HepG2 (cell line): ENCODE results near the gene MFSD11. TPM values are rescaled to one million over a fixed set of nuclear protein-coding genes. Genes with fewer than 3 reads are reported as not detected.
"Not testable (repeated sequence)": the region's sequence is repeated elsewhere in the genome, so short reads cannot be mapped to it uniquely, and the experiment has no call there.

Source experiments
- ATAC-seq: fragments of 200-7000 bp; cut with Tn5 transposase; 3 replicates; pipeline ENCODE4 v1.9.1; 2020; ENCODE audit warnings: mild to moderate bottlenecking, moderate library complexity
- BruUV-seq: library from RNA; stranded (reverse); fragments of 400-500 nt; replicated peaks from 2 replicates; lab custom pipeline; 2021; lab: Mats Ljungman, UMichigan
- CTCF ChIA-PET: fragments of 300-600 bp; formaldehyde crosslinking; extraction: SDS; loops from one replicate; lab custom pipeline; 2021; ENCODE audit warnings: low total read pairs, inconsistent platforms, low intra/inter-chr PET ratio; lab: Yijun Ruan, JAX
- POLR2A ChIA-PET: fragments of 350-600 bp; sonication (Branson Sonifier 250); formaldehyde crosslinking; loops from one replicate; lab custom pipeline; 2020; ENCODE audit warnings: antibody characterized with exemption, inconsistent platforms; lab: Yijun Ruan, JAX
- DNase-seq: peaks from one replicate; pipeline ENCODE4 v3.0.0-alpha.2; 2015; ENCODE audit warnings: low spot score
- FAIRE-seq: peaks from 3 replicates; lab custom pipeline; 2011; peaks lifted over from hg19 to GRCh38; lab: Jason Lieb, UNC
- H2AFZ ChIP-seq: one replicate; pipeline ENCODE4 v1.6.1; 2011; ENCODE audit warnings: low read length, inconsistent platforms
- H3K27ac ChIP-seq: fragments of 300-600 bp; 3 replicates; pipeline ENCODE4 v1.8.0; 2011; ENCODE audit warnings: mixed run types, mild to moderate bottlenecking, mixed read lengths, low read length, inconsistent platforms; ENCODE audit not compliant: insufficient read depth; ENCODE audit errors: extremely low read length
- H3K27me3 ChIP-seq, 2 experiments: fragments of 200-600 bp in 1 of 2; 2 replicates in 1 of 2; 3 replicates in 1 of 2; pipeline versions ENCODE4 v1.6.0 to v1.8.0; 2011; ENCODE audit warnings: low read length in 2 of 2, mild to moderate bottlenecking in 2 of 2, moderate library complexity in 2 of 2, inconsistent platforms in 1 of 2; ENCODE audit not compliant: insufficient read depth in 2 of 2, control insufficient read depth in 1 of 2
- H3K36me3 ChIP-seq, 2 experiments: fragments of 200-600 bp in 1 of 2; replicated peaks in 1 of 2; 2 replicates in 1 of 2; 3 replicates in 1 of 2; pipeline versions ENCODE4 v1.5.1 to v1.8.0; 2011; ENCODE audit warnings: low read length in 2 of 2, inconsistent platforms in 1 of 2; ENCODE audit not compliant: insufficient read depth in 2 of 2, control insufficient read depth in 1 of 2
- H3K4me1 ChIP-seq: 2 replicates; pipeline ENCODE4 v1.5.1; 2012; ENCODE audit warnings: low read length, inconsistent platforms; ENCODE audit not compliant: insufficient read depth
- H3K4me2 ChIP-seq: 2 replicates; pipeline ENCODE4 v1.6.0; 2011; ENCODE audit warnings: low read depth, low read length, inconsistent platforms
- H3K4me3 ChIP-seq, 3 experiments: fragments of 200-600 bp in 1 of 3; sonication (generic), shearing (Covaris generic) in 1 of 3; replicated peaks in 1 of 3; 2 replicates each; pipeline ENCODE4 v1.5.1; 2011 to 2016; ENCODE audit warnings: low read length in 3 of 3, inconsistent platforms in 2 of 3, low read depth in 2 of 3, mild to moderate bottlenecking in 2 of 3, control low read depth in 1 of 3, mixed read lengths in 1 of 3; ENCODE audit not compliant: insufficient read depth in 1 of 3
- H3K79me2 ChIP-seq: one replicate; pipeline ENCODE4 v1.6.1; 2011; ENCODE audit warnings: low read length, inconsistent platforms; ENCODE audit not compliant: insufficient read depth
- H3K9ac ChIP-seq: 2 replicates; pipeline ENCODE4 v1.6.0; 2011; ENCODE audit warnings: mild to moderate bottlenecking, low read depth, low read length, inconsistent platforms; ENCODE audit not compliant: insufficient read depth
- H3K9me3 ChIP-seq: 2 replicates; pipeline ENCODE4 v1.5.1; 2012; ENCODE audit warnings: mild to moderate bottlenecking, low read length
- H4K20me1 ChIP-seq: 2 replicates; pipeline ENCODE4 v1.6.0; 2011; ENCODE audit warnings: inconsistent platforms, mild to moderate bottlenecking, low read length, moderate library complexity; ENCODE audit not compliant: insufficient read depth
- BORCS8-MEF2B ChIP-seq: sonication (generic); formaldehyde crosslinking; IDR thresholded peaks from 2 replicates; pipeline ENCODE4 v1.8.0; 2022; ENCODE audit warnings: mild to moderate bottlenecking, missing genetic modification reagents
- CBX5 ChIP-seq: sonication (generic); formaldehyde crosslinking; IDR thresholded peaks from 2 replicates; pipeline ENCODE4 v1.4.0; 2020; ENCODE audit warnings: missing genetic modification reagents, borderline replicate concordance
- HOXA3 ChIP-seq: sonication (generic); formaldehyde crosslinking; IDR thresholded peaks from 2 replicates; pipeline ENCODE4 v1.5.0; 2020; ENCODE audit warnings: missing genetic modification reagents
- ZBTB3 ChIP-seq: sonication (generic); formaldehyde crosslinking; IDR thresholded peaks from 2 replicates; pipeline ENCODE4 v1.4.0; 2020; ENCODE audit warnings: low read depth, mild to moderate bottlenecking, moderate library complexity, missing genetic modification reagents, borderline replicate concordance
- ZBTB4 ChIP-seq: sonication (generic); formaldehyde crosslinking; IDR thresholded peaks from 2 replicates; pipeline ENCODE4 v1.4.0; 2020; ENCODE audit warnings: missing genetic modification reagents, mild to moderate bottlenecking, borderline replicate concordance
- ZBTB44 ChIP-seq: sonication (generic); formaldehyde crosslinking; IDR thresholded peaks from 2 replicates; pipeline ENCODE4 v1.4.0; 2020; ENCODE audit warnings: missing genetic modification reagents
- ZFP90 ChIP-seq: sonication (generic); formaldehyde crosslinking; IDR thresholded peaks from 2 replicates; pipeline ENCODE4 v1.8.0; 2022; ENCODE audit warnings: missing genetic modification reagents, mild to moderate bottlenecking, inconsistent platforms, borderline replicate concordance
- ZMYM2 ChIP-seq: sonication (generic); formaldehyde crosslinking; IDR thresholded peaks from 2 replicates; pipeline ENCODE4 v1.8.0; 2022; ENCODE audit warnings: mild to moderate bottlenecking, missing genetic modification reagents
- ZNF121 ChIP-seq: sonication (generic); formaldehyde crosslinking; IDR thresholded peaks from 2 replicates; pipeline ENCODE4 v1.5.0; 2020; ENCODE audit warnings: mild to moderate bottlenecking, missing genetic modification reagents
- WGBS: methylation state at CpG from one replicate; pipeline ENCODE4 v1.1.6; 2017; ENCODE audit warnings: low lambda C conversion rate; 5-methylcytosine and 5-hydroxymethylcytosine counted together
- in situ Hi-C: cut with HindIII; loops from 2 replicates; pipeline ENCODE4 v1.10.0; 2017; ENCODE audit warnings: low pct_unique_long_range_greater_than_20kb; ENCODE audit not compliant: extremely low pct_ligation_motif_present
- intact Hi-C: fragments of 100-400 bp; cut with micrococcal nuclease; formaldehyde crosslinking; loops from one replicate; pipeline ENCODE4 v1.10.0; 2022; ENCODE audit not compliant: unreplicated experiment
- polyA plus RNA-seq, 8 experiments: library from polyadenylated mRNA; depleted of rRNA in 3 of 8; stranded (reverse) in 7 of 8; unstranded in 1 of 8; fragments of >200 nt; fragmentation: Illumina TruSeq in 4 of 8; extraction: Trizol in 4 of 8; gene quantifications; 2 replicates each; pipeline versions ENCODE4 v1.2.1 to v1.2.3, GENCODE V29; 2011 to 2016; ENCODE audit warnings: low read depth in 4 of 8, missing spikeins in 1 of 8, mixed read lengths in 1 of 8; ENCODE audit not compliant: insufficient read depth in 1 of 8
- total RNA-seq, 5 experiments: library from RNA; depleted of rRNA; stranded (reverse); fragments of >200 nt; fragmentation: Illumina TruSeq; extraction: Trizol; gene quantifications; 2 replicates each; pipeline ENCODE4 v1.2.3, GENCODE V29; 2016; ENCODE audit warnings: low read depth in 1 of 5

Gene MFSD11
- total and polyA plus RNA-seq, 2 of the 13 experiments (the other 11 are each of a cell fraction or from before 2014, with no cell fraction given) = 26.1 to 36.3 TPM

- H3K9ac ChIP-seq, H3K27ac ChIP-seq, BruUV-seq, CTCF ChIA-PET, H3K4me2 ChIP-seq, H3K36me3 ChIP-seq, intact Hi-C loops, H2AFZ ChIP-seq, FAIRE-seq, in situ Hi-C loops, ATAC-seq, H3K4me3 ChIP-seq, H4K20me1 ChIP-seq, DNase-seq, H3K9me3 ChIP-seq, H3K27me3 ChIP-seq: not testable (repeated sequence)
- TF ChIP-seq HOXA3 (CRISPR knock-in tag) = 0 out of 2 replicates have a peak, but pooled peaks have one; percentile 17
- TF ChIP-seq ZNF121 (CRISPR knock-in tag) = peak; percentile 29; the same call in 1 of the 2 replicates
- POLR2A ChIA-PET = interaction anchor here (1.8 kb wide), 1 partner anchor 10 kb away, joined by 5 read pairs; no protein-coding TSS in a partner anchor
- WGBS = 95% methylated on average over 7 of the region's 7 CpGs
- H3K79me2 ChIP-seq = peaks cover 12% of the 10 kb centered on the region
- H3K4me1 ChIP-seq = peaks cover 90% of the 10 kb centered on the region
Observed at GRCh38 chr17:76698466-76698977, 39.4 kb upstream of the MFSD11 start.

GRCh38 chr17:76700270-76700616, 37.7 kb upstream of the MFSD11 start:
- Histone ChIP-seq H4K20me1 (peaks cover 3% of the 10 kb centered on the region; the same call in 1 of the 2 replicates), H3K4me3 (peak overlapping the region; percentile 56 to 75 (median 62); a peak in 5 of 6 replicates), H3K9me3 (no peaks in the 10 kb centered on the region), H3K9ac (peak overlapping the region; percentile 64), H2AFZ (no peak overlapping the region), H3K4me1 (peaks cover 79% of the 10 kb centered on the region), H3K27me3 (no peaks in the 10 kb centered on the region), H3K4me2 (peak overlapping the region; percentile 94), H3K36me3 (no peaks in the 10 kb centered on the region), H3K27ac (peak overlapping the region; percentile 71), H3K79me2 (peaks cover 17% of the 10 kb centered on the region)
- in situ Hi-C loops (no loop called here), intact Hi-C loops (loop anchor here (10.0 kb wide), 1 partner anchor 145 kb away; no protein-coding TSS in a partner anchor)
- CTCF ChIA-PET = no interaction called here
- peak; percentile 52 for ATAC-seq
- TSS peak; percentile 92 for BruUV-seq
- POLR2A ChIA-PET = interaction anchor here (1.0 to 3.5 kb wide), 5 partner anchors 10 to 37 kb away, joined by 4 to 25 read pairs (median 11); partner anchors contain the start of genes MFSD11, MXRA7 and SRSF2
- 42% methylated on average over 8 of the region's 8 CpGs for WGBS
- FAIRE-seq = no peak
- DNase-seq = no peak
- TF ChIP-seq BORCS8-MEF2B (CRISPR knock-in tag) (0 out of 2 replicates have a peak, but pooled peaks have one; percentile 12), ZBTB44 (CRISPR knock-in tag) (no peak), ZMYM2 (CRISPR knock-in tag) (peak; percentile 12; the same call in 1 of the 2 replicates), ZBTB3 (CRISPR knock-in tag) (peak; percentile 9; the same call in 1 of the 2 replicates), ZBTB4 (CRISPR knock-in tag) (peak; percentile 85), CBX5 (no peak), ZFP90 (CRISPR knock-in tag) (0 out of 2 replicates have a peak, but pooled peaks have one; percentile 19)
